ENCODE results near the gene NFIX.

The NFIX gene

DNA sequence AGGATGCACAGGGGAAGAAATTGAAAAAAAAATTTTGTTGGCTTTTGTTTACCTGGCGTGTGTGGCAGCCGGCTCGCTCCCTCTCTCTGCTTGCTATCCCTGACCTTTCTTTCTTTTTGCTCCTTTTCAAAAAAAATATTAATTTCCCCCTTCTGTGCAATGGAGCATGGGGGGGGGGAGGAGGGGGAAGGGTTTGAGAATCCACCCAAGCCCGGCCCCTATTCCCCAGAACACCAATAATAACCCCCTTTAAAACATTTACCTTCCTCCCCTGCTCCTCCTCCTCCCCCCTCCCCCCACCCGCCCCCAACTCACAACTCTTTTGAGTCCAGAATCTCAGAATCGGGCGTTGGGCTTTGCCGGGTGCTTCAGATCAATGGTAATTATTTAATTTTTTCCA is 28.4 kb downstream of the NFIX start:
- no peak for DNase-seq

DNA sequence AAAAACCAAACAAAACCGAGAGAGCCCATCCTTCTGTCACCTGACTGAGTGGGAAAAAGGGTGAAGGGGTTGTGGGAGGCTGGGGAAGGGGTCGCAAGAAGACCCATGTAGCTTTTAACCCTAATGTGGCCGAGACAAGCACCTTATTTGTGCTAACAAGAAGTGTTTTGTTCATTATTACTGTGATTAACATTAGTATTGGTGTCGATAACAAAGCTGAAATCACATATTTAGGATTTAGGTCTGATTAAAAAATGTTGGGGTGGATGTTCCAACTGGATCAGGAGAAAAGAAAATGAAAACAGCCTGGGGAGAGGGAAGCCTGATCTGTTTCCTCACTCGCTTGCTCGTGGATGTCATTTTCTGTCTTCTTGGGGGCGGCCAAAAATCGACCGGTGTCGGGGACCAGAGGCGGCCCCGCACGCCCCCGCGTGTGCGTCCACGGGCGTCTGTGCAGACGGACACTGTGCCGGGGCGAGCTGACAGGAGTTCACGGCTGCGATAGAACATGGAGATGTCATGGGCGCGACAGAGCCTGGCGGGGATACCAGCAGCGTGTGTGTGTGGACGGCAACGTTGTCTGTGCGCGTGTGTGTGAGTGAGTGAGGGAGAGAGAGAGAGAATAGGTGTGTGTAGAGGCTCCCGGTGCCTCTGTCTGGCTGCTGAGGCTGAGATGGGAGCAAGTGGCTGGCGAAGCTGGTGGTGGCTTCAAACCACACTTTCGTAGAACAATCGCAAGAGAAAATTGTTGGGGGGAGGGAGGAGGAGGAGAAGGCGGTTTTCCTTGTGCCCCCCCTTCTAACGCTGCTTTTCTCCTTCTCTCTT is 29.1 kb downstream of the NFIX start:
- DNase-seq: no peak

DNA sequence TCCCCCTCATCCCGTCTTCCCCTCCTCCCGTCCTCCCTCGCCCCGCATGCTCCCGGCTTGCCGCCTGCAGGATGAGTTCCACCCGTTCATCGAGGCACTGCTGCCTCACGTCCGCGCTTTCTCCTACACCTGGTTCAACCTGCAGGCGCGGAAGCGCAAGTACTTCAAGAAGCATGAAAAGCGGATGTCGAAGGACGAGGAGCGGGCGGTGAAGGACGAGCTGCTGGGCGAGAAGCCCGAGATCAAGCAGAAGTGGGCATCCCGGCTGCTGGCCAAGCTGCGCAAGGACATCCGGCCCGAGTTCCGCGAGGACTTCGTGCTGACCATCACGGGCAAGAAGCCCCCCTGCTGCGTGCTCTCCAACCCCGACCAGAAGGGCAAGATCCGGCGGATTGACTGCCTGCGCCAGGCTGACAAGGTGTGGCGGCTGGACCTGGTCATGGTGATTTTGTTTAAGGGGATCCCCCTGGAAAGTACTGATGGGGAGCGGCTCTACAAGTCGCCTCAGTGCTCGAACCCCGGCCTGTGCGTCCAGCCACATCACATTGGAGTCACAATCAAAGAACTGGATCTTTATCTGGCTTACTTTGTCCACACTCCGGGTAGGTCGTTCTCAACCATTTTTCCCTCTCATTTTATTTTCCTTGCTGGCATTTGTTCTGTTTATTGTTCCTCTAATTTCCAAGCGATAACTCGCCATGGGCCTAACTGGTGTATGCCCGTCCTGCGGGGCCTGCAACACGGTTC is 29.8 kb downstream of the NFIX start:
- DNase-seq: no peak

DNA sequence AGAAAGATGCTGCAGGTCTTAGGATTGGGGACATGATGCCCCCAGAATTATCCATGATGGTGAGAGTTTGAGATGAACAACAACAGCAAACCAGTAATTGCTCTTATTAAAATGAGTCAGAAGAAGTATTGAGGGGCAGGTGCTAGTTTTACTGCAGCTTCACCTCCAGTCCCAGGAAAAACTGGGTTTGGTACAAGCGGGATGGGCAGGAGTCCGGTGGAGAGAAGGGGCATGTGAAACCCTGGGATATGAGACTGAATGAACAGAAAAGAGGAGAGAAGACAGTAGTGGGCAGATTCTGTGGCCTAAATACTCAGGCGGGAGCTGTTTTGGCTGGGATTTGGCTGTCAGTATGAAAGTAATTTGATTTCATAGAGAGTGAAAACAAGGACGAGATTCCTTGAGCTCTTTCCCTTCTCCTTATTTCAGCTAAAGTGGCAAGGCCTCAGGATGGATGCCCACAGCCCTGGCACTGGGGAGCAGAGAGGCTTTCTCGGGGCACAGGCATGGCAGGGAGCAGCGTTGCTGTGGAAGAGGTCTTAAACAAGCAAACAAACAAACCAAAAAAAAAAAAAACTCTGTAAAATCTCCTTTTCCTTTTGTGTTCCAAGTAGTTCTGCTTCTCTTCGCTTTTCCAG is 30.7 kb downstream of the NFIX start:
- DNase-seq: no peak

DNA sequence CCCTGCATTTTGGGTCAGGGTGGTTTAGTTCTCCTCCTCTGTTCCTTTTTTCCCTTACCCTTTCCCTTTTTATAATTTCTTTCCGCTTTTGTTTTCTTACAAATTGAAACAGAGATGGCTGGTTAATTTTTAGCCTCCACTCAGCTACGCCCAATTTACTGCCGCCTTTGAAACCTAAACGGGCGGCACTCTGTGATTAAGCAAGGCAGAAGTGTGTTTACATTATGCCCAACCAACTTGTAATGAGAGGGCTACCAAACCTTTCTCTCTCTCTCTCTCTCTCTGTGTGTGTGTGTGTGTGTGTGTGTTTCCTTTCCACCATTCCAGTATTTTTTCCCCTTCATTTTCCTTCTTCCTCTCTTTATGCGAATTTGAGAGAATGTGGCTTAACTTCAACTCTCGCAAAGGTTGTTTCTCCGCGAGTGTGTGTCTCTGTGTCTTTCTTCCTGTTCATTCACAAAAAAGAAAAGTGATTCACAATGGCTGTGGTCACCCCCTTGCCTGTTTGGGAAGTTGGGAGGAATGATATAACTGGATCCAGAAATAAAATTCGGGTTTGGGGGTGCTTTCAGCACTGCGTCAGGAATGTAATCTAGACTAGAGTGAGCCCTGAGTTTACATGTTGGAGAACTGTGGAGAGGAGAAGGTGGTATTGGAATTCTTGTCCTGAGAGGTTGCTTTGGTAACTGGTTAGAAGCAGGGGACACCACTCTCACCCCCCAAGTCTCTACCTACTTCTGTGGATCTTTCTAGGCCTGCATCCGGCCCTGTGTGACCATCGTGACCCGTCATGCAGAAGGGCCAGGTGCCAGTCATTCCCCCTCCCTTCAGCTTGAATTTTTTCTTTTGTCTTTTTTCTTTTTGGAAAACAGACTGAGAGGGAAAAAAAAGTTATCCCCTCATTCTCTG is 31.4 kb downstream of the NFIX start:
- no peak for DNase-seq

DNA sequence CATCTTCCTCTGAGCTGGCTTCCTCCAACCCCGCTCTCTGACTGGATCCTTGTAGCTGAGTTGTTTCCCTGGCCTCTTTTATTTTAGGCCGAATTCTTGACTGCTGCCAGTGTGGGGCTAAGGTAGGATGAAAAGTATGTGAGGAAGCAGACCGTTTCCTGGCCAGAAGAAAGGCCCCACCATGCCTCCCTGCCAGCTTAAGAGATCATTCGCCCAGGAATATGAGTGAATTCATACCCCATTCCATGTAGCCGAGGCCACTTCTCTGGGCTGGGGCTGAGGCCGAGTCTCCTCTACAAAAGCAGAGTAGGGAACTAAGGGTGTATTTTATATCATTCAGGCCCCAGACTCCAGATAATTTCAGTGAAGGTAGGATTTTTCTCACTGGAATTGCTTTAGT is 32.3 kb downstream of the NFIX start:
- no peak for DNase-seq

DNA sequence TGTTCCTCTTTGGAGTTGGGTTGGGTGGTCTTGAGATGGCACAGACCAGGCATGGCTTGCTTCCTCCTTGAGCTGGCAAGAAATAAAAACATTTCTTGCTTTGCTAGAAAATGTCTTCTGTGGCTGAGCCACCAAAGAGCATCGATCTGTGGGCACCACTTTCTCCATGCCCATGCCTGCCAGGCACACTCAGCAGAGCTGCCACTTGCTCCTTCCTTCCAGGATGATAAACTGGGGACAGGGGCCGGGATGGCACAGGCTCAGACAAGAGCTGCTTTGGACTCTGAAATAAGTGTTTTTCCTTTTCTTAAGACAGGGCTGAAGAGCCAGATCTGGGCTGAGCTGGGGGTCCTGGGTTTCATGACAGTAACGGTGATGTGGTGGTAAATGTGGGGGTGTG is 32.8 kb downstream of the NFIX start:
- DNase-seq: no peak

DNA sequence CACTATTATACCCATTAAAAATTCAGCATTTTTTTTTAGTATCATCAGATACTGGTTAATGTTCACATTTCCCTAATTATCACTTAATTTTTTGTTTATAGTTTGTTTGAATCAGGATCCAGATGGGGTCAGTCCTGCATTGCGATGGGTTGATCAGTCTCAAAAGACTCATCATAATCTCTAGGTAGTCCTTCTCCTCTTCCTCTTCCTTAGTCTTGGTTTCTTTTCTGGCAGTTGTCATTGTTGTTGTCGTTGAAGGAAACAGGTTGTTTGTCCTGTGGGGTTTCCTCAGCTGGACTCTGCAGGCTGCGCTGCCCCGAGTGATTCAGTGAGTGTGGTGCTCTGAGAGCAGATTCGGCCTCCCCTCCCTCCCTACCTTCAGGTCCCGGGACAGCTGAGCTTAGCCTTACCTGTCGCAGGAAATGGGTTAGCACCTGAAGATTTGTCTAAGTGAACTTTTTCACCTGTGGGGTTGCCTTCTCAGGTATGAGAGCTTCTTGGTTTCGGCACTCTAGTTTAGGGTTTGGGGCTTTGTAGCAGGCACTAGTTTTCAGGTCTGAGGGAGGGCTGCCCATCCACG is 34.1 kb downstream of the NFIX start:
- no peak for DNase-seq

DNA sequence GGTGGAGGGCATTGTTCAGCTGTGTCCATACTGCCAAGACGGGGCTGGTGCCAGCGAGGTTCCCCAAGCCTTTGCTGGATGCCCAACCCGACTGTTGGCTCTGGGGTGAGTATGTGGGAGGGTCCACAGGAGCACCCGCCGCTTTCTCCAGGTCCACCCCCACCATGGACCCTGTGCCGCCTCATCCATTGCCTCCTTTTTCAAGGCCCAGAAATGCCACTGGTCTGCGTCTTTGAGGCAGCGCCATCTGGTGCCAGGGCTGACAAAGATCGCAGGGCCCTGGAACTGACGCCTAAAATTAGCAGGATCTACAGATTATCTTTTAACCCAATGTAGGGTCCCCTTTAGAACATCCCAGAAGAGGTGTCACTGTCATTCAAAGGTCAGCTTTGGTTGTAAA is 34.6 kb downstream of the NFIX start:
- DNase-seq: no peak

DNA sequence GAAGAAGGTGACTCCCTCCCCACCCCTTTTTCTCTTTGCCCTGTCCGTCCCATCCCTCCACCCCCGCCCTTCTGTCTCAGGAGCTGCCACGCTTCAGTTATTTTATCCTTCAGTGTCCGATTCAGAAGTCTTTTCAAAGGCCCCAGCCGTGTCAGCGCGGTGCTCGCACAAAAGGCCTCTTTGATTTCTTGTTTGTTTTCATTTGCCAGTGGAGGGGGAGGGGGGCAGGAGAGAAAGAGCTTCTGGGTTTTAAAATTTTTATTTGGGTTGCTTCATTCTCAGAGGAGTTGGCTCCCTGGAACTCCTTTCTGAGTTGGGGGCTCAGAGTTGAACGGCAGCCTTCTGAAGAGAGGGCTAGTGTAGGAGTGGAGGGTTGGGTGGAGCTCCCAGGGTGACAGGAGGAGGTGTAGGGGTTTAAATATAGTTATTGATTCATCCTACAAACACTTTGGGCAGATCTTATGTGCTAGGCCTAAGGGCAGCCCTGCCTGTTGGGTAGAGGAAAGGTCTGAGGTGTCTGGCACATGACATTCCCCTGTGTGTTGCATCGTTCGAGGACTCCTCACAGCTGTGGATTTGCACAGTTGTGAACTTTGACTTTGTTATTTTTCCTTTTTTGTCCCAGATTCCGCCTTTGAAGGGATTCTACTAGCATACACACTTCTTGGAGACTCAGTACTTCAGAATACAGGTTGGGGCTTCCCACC is 36.8 kb downstream of the NFIX start:
- no peak for DNase-seq

DNA sequence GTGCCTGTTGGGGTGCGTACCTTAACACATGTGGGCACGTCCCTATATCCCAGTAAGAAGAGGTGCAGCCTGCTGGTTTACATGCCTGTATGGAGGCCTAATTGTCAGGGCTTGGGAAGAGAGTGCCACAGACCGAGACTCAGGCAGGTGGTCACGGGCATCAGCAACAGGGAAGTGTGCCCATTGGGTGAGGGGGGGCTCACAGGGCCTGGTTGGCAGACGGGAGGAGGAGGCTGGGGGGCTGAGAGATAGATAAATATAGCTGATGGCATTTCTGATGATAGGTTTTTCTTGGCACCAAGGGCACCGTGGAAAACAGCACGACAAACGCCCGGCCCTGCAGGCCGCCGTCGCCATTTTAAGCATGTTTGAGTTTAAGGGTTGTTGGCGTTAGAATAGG is 37.6 kb downstream of the NFIX start:
- no peak for DNase-seq

DNA sequence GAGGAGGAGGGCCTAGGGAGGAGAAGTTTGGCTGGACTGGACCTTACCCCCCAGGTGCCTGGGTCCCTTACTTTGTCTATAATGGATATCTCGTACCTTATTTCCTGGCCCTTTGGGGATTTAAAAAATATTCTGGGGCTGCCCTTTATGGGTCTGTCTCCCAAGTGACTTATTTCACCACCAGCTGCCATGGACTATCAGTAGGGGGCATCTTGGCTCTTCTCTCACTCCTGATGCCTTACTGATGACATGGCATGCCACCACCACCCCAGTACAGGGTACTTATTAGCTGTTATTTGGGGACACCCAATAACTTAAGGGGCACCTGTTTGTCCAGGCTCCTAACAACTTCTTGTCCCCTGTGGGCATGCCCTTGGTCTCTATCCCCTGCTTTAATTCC is 38.0 kb downstream of the NFIX start:
- DNase-seq: peak in 1 of 2 experiments; percentile 9

DNA sequence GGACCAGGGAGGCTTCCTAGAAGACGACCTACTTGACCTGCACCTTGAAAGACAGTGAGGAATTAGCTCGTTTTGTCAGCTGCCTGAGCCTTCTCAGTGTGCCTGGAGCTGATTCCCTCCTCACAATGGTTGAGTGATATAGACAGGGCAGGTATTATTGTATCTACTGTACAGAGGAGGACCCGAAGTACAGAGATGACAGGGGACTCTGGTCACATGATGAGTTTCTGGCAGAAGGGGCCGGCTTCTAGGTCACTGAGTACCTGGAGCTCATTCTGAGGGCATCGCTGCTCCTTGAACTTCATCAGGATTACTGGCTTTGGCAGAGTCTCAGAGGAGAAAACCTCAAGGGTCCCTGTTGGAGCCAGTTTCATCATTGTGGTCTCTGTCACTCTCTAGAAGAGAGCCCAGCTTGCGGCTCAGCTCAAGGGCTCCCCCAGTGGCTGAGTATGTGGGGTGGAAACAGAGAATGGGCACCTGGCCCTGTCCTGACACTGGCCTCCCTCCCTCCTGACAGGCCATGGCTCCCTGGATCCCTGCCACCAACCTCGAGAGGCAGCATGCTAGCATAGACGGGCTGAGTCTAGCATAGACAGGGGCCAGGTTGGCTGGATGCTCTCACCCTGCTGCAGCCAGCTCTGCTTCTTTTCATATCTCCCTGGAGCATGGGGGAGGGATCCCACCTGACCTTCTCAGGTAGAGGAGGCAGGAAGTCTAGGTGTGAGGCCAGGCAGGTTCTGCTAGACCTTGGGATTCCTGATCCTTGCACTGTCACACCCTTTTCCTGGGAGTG is 38.7 kb downstream of the NFIX start:
- peak in 1 of 2 experiments; percentile 33 for DNase-seq

DNA sequence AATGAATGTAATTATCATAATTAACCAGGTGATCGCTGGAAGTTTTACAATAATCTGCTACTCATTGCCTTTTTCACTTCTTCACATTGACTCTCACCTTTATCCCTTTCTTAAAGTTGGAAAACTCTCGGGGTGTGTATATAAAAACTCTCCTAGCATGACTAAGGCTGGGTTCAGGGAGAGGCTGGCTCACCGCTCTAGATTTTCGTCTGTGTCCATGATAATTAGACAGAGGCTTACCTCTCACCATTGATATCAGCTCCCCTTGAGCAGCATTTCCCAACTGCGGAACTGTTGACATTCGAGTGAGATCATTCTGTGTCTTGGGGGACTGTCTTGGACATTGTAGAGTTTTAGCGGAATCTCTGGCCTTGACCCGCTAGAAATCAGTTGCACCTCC is 39.4 kb downstream of the NFIX start:
- DNase-seq: no peak

DNA sequence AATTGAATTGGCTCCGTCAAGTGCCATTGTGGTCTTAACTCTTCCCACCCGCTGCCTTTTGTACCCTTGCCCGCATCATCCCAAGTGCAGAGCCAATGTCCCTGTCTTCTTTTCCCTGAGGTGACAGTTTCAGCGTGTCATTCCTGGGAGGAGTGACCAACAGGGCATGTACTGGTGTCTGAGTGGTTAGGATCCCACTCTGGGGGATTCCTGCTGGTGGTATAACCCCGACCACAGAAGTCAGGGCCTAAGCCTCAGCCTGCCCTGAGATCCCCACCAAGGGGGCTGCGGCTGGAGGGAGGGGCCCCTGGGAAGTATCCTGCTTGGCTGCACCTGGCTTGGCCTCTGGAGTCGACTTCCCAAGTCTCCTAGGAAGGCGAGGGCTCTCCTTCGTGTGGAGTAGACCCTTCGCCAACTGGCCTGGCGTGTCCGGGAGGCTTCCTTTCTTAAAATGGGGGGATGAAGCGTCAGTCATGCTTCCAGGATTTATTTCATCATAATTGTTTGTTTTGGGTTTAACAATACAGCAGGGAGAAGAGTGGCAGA is 40.6 kb downstream of the NFIX start:
- no peak for DNase-seq

DNA sequence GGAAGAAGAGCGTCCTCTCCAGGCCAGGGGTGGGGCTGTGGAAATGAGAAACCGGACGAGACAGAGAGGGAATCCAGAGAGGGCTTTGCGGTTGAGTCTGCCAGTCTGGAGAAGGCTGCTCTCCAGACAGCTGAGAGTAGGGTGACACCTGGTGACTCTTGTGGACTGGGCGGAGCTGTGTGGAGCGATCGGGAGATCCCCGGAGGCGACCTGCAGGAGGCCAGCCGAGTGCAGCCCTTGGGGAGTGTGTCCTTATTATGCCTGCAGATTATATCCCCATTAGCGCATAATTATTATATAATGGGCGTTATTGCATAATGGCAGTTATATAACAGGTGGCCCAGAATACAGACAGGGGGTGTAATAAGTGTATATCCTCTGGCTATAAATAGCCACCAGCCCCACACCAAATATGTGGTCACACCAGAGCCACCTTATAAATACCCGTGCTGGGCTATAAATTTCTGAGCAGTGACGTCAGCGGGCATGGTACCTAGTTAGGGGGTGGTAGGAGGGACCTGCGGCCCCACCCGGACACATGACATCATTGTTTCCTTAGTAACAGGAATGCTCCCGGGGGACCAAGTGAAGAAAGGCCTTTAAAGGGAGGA is 41.2 kb downstream of the NFIX start:
- no peak for DNase-seq

DNA sequence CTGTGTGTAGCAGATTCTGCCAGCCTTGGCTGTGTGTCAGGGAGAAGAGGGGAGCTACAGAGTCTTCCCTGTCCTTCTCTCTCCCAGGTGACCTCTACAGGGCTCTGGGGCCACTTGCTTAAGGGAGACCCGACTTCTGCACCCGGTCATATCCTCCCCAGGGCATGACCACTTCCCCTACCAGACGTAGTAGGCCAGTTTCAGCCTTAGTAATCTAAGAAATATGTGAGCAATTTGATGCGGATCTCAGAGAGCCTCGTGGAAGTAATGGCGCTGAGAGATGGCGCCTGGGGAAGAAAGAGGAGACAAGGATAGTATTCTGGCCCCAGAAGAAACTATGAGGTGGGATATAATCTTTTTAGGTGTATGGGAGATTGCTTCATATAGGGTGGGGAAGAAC is 41.9 kb downstream of the NFIX start:
- DNase-seq: peak; percentile 33 to 73

DNA sequence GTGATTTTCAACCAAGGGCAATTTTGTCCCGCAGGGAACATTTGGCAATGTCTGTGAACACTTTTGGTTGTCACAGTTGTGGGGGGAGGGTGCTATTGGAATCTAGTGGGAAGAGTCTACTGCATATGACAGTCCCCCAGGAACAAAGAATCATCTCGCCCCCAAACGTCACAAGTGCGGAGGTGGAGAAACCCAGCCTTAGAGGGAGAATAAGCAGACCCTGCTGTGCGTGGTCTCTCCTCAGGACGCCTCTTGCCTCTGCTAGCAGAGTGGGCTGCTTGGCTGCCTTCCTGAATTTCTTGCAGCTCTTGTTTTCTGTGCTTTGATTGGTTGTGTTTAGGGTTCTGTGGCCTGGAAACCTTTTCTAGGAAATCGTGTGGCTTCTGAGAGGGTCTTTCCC is 42.5 kb downstream of the NFIX start:
- no peak for DNase-seq

DNA sequence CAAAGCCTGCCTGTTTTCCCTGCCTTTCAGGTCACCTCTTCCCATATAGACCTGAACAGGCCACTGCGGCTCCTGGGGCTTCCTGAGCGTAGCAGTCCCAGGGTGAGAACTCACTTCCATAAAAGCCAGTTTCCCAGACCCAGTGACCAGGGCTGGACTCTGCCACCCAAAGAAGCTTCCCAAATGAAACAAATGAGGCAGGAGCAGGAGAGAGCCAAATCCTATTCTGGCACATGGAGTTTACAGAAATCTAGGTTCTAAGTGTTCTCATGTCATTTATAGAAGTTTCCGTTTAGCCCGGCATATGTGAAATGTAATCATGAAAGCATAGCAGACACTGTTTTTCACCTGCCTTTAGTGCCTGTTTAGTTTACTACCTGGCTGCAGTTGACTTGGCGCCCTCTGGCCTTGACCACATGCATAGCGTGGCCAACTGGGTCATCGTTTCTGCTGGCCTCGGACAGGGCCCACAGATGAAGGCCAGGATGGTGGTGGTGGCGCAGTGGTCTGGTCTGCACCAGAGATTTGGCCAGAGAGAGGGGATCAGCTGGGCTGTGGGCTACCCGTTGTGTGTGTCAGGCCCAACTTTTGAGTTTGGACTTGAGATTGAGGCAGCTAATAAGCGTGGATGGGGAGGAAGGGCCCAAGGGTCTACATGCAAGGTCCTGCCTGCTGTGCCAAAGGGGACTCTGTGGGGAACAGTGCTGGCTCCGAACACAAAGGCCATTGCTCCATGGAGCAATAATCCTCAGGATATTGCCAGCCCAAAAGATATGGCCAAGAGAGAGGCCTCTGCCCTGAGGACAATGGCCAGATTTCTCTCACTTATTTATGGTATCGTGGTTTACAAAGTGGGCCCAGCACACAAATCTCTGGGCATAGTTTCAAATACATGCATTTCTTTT is 43.3 kb downstream of the NFIX start:
- DNase-seq: no peak

Data from SW 1271 (cell line).